Measurements from ENCODE around the gene RPH3AL.

The RPH3AL gene

GRCh38 chr17:249236-249993 lies 103.2 kb downstream of the RPH3AL start:
- TF ChIP-seq ZNF565 (CRISPR knock-in tag; conservative IDR thresholded peaks at IDR 0.05; ENCODE audit: low read depth): no peak
- no peak for TF ChIP-seq GLIS3 (CRISPR knock-in tag; IDR thresholded peaks at IDR 0.05)
- no peak for TF ChIP-seq PATZ1 (CRISPR knock-in tag; IDR thresholded peaks at IDR 0.05; ENCODE audit: borderline replicate concordance)
- TF ChIP-seq RARB (CRISPR knock-in tag; IDR thresholded peaks at IDR 0.05): no peak
- TF ChIP-seq ESRRG (CRISPR knock-in tag; IDR thresholded peaks at IDR 0.05): no peak
- TF ChIP-seq CSDC2 (CRISPR knock-in tag; IDR thresholded peaks at IDR 0.05): no peak
- no peak for TF ChIP-seq ZNF70 (CRISPR knock-in tag; IDR thresholded peaks at IDR 0.05)
- TF ChIP-seq TOX (CRISPR knock-in tag; IDR thresholded peaks at IDR 0.05; ENCODE audit: borderline replicate concordance): no peak
- no peak for TF ChIP-seq PPARA (CRISPR knock-in tag; IDR thresholded peaks at IDR 0.05; ENCODE audit: borderline replicate concordance)
- TF ChIP-seq SNAI2 (CRISPR knock-in tag; IDR thresholded peaks at IDR 0.05): no peak
- ATAC-seq: no peak

- TF ChIP-seq ZFP30 (CRISPR knock-in tag; IDR thresholded peaks at IDR 0.05) (no peak), OSR1 (CRISPR knock-in tag; IDR thresholded peaks at IDR 0.05) (no peak), TOX (CRISPR knock-in tag; IDR thresholded peaks at IDR 0.05; ENCODE audit: borderline replicate concordance) (no peak), ZFP3 (CRISPR knock-in tag; IDR thresholded peaks at IDR 0.05) (no peak), CSRNP3 (CRISPR knock-in tag; IDR thresholded peaks at IDR 0.05) (no peak), ZNF70 (CRISPR knock-in tag; IDR thresholded peaks at IDR 0.05) (no peak), CREB5 (CRISPR knock-in tag; IDR thresholded peaks at IDR 0.05; ENCODE audit: low read depth) (no peak), TSHZ2 (CRISPR knock-in tag; IDR thresholded peaks at IDR 0.05) (no peak)
- ATAC-seq: no peak
Observed at GRCh38 chr17:248337-249235, 104.0 kb downstream of the RPH3AL start.

GRCh38 chr17:247767-248166 lies 104.8 kb downstream of the RPH3AL start:
- TF ChIP-seq GLIS3 (CRISPR knock-in tag; IDR thresholded peaks at IDR 0.05) (no peak), ZC3H10 (CRISPR knock-in tag; IDR thresholded peaks at IDR 0.05) (no peak), CSRNP3 (CRISPR knock-in tag; IDR thresholded peaks at IDR 0.05) (no peak), ZNF8 (CRISPR knock-in tag; IDR thresholded peaks at IDR 0.05) (no peak), ESRRG (CRISPR knock-in tag; IDR thresholded peaks at IDR 0.05) (no peak)
- ATAC-seq: no peak
